NCI-H2171 (cell line): ENCODE data around the gene TNP2.

Experiments used
- DNase-seq: peaks from one replicate; lab custom pipeline; 2025; lab: John Stamatoyannopoulos, UW

TNP2 gene

GRCh38 chr16:11255737-11256660 is 13.1 kb downstream of the TNP2 start, which contains the start of gene SOCS1:
SOCS1 (minus strand) TSS chr16:11256204; CDS start chr16:11255478, 726 bp downstream.
- peak; percentile 77 for DNase-seq

DNA sequence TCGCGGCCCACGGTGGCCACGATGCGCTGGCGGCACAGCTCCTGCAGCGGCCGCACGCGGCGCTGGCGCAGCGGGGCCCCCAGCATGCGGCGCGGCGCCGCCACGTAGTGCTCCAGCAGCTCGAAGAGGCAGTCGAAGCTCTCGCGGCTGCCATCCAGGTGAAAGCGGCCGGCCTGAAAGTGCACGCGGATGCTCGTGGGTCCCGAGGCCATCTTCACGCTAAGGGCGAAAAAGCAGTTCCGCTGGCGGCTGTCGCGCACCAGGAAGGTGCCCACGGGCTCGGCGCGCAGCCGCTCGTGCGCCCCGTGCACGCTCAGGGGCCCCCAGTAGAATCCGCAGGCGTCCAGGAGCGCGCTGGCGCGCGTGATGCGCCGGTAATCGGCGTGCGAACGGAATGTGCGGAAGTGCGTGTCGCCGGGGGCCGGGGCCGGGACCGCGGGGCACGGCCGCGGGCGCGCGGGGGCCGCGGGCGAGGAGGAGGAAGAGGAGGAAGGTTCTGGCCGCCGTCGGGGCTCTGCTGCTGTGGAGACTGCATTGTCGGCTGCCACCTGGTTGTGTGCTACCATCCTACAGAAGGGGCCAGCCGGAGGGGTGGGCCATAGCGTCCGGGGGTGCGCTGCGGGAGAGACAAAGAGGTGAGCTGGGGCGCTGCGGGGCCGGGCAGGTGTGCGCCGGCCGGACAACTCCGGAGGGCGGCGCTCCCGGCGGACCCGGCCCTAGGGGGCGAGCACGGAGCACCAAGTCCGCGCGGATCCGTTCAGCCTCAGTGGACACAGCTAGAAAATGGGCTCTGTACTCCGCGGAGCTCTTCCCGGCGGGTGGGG is 14.0 kb downstream of the TNP2 start:
- peak; percentile 47 for DNase-seq

DNA sequence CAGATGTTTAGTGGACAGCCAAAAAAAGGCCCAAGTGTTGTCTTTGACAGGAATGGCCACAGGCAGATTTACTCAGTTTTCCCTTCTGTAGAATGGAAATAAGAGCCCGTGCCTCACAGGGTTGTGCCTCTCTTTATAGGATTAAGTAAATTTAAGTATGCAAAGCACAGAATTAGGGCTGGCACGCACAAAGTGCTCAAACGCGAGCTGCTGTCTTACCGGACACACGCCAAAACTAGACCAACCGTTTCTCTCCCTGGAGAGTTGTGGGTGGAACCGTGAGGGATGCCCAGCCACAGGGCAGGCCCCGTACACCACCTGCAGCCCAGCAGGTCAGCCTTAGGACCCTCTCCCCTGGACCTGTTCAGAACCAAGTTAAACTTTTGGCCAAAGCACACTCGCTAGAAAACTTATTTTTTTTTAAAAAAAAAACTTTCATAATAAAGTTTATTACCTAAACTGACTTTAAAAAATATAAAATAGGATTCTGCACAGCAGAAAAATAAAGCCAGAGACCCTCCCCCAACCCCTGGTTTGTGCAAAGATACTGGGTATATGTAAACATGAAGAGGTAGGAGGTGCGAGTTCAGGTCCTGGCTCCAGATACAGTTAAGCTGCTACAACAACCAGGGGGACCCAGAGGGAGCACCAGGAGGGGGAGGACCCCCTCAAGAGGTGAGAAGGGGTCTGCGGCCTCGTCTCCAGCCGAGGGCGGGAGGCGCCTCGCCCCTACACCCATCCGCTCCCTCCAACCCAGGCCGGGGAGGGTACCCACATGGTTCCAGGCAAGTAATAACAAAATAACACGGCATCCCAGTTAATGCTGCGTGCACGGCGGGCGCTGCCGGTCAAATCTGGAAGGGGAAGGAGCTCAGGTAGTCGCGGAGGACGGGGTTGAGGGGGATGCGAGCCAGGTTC is 14.9 kb downstream of the TNP2 start:
- DNase-seq = no peak

- no peak for DNase-seq
Measured at GRCh38 chr16:11253009-11253994, 15.8 kb downstream of the TNP2 start.

DNA sequence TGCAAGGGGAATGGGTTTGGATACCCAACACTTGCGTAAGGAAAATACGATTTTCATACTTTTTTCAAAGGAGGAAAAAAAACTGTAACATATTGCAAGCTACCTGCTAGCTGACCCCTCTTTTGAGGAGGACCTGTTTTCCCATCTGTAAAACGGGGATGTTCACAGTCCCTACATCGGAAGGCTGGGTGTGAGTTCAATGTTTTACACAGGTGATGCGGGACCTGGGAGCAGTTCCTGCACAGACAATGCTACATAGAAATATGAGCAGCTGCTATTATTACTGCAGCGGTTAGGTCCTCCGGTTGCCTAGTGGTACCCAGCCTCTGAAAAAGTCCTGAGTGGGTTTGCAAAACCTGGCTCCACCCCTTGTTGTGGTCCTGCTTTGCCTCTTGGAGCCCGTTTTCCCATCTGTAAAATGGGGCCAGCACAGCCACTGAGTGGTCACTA is 16.6 kb downstream of the TNP2 start:
- no peak for DNase-seq

- DNase-seq = no peak
Measured at GRCh38 chr16:11251525-11252481, 17.3 kb downstream of the TNP2 start.

DNA sequence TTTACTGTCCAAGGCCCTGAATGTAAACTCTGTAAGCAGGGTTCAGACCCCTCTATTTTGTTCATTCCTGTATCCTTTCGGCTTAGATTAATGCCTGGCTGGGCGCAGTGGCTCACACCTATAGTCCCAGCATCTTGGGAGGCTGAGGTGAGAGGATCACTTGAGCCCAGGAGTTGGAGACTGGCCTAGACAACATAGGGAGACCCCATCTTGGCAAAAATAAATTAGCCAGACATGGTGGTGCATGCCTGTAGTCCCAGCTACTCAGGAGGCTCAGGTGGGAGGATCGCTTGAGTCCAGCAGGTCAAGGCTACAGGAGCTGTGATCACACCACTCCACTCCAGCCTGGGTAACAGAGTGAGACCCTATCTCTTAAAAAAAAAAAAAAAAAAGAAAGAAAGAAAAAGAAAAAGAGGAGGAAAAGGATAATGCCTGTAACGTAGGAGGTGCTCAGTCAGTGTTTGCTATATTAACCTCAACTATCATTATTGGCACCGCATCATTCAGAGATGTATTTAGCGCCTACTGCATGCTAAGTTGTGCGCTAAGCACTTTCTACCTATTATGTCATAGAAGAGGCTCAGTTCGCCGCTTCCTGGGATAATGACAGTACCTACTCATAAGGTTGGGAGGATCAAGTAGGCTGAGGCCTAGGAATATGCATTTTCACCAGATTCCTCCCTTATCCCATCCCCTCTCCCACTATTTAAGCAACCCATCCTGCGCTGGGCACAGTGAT is 18.2 kb downstream of the TNP2 start:
- no peak for DNase-seq

DNA sequence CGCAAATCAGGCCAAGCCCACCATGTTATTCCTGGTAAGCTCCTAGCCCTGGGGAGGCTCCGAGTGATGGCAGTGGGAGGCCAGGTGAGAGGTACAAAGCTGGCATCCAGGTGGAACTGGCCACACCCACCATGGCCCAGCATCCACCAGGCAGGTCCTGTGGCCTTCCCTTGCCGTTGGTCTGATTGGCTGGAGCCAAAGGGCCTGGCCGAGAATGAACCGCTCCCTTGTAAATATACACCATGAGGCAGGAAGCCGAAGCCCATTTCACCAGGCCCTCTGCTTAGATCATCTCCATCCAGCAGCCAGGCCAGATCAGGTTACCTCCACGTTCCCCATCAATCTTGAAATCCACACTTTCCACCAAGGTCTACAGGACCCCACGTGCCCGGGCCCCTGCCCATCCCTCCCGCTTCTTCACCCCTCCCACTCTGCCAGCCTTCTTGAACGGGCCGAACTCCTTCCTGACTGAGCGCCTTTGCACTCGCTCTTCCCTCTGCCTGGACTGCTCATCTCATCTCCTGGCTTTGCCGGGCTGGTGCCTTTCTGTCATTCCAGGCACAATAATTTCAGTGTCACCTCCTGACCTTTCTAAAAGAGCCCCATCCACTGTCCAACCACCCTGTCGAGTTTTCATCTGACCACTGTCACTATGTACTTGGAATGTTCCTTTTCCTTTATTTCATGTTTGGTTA is 18.9 kb downstream of the TNP2 start:
- peak; percentile 52 for DNase-seq

DNA sequence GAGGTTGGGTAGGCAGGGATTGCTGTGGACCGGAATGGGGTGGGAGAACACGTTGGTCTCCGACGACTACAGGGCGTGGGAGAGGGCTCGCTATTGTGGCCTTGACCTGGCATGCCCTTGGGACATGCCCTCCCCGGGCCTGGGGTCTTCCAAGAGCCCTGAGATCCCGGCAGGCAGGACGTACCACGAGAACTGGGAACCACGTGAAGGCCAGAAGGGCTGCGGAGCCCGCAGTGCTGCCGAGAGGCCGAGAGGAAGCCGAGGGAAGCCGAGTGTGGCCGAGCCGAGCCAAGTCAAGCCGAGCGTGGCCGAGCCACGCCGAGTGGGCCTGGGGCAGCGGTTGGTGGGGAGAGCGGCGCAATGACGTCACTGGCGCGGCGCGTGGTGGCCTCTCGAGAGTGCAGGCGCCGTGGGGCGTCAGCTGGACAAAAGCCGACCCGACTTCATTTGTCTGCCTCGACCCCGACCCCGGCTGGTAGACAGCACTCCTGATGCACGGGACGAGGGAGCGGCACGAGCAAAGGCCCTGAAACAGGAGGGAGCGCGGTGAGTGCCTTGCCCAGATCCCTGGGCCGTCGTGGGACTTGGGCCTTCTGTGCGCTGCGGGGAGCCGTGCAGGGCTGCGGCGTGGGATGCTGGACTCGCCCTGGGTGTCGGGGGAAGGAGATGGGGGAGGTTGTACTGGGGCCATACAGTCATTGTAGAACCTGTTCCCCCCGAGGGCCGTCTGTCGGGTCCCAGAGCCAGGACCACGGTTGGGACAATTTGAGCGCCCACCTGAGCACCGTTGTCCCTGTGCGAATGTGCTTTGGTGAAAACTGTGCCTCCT is 19.7 kb downstream of the TNP2 start:
- no peak for DNase-seq

DNA sequence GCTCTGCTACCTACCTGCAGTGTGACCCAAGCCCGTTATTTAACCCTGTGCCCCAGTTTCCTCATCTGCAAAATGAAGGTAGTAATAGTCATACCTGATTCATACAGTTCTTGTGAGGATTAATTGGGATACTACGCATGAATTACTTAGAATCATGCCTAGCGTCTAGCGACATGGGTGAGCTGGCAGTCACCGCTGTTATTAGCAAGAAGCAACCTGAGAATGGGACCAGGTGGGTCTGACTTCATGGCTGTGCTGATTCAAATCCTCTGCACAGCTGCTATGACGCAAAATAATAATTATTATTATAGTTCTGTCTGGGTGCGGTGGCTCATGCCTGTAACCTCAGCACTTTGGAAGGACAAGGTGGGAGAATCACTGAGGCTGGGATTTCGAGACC is 21.0 kb downstream of the TNP2 start:
- DNase-seq = peak; percentile 81

GRCh38 chr16:11245988-11246387 is 23.1 kb downstream of the TNP2 start:
- DNase-seq = no peak

- peak; percentile 80 for DNase-seq
Measured at GRCh38 chr16:11245222-11245737, 23.8 kb downstream of the TNP2 start.

DNA sequence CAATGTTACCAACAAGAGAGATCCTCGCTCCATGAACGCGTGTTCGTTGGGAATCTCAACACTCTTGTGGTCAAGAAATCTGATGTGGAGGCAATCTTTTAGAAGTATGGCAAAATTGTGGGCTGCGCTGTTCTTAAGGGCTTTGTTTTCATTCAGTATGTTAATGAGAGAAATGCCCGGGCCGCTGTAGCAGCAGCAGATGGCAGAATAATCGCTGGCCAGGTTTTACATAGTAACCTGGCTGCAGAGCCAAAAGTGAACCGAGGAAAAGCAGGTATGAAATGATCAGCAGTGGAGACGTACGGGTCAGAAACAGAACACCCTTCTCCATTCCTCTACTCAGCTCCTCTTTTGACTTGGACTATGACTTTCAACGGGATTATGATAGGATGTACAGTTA is 26.5 kb downstream of the TNP2 start:
- peak; percentile 62 for DNase-seq

DNA sequence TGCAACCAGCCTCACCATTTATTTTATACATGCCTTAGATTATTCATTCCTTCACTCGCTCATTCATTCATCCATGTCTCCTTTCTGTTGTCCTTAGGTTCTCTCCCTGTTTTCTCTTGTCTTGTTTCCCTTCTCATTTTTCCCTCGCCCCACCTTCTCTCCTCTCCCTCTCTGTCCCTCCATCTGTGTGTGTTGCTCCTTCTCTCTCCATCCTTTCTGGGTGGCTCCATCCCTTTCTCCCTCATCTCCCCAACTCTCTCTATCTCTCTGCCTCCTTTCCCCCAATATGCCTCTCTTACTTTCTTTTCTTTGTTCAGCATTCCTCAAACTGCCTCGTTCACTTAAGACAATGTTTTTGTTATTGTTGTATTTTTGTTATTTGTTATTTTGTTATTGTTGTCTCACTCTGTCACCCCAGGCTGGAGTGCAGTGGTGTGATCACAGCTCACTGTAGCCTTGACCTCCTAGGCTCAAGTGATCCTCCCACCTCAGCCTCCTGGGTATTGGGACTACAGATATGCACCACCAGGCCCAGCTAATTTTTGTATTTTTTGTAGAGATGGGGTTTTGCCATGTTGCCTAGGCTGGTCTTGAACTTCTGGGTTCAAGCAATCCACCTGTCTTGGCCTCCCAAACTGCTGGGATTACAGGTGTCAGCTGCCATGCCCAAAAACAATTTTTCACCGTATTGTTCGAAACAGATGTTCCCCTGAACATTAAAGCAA is 27.5 kb downstream of the TNP2 start:
- no peak for DNase-seq

DNA sequence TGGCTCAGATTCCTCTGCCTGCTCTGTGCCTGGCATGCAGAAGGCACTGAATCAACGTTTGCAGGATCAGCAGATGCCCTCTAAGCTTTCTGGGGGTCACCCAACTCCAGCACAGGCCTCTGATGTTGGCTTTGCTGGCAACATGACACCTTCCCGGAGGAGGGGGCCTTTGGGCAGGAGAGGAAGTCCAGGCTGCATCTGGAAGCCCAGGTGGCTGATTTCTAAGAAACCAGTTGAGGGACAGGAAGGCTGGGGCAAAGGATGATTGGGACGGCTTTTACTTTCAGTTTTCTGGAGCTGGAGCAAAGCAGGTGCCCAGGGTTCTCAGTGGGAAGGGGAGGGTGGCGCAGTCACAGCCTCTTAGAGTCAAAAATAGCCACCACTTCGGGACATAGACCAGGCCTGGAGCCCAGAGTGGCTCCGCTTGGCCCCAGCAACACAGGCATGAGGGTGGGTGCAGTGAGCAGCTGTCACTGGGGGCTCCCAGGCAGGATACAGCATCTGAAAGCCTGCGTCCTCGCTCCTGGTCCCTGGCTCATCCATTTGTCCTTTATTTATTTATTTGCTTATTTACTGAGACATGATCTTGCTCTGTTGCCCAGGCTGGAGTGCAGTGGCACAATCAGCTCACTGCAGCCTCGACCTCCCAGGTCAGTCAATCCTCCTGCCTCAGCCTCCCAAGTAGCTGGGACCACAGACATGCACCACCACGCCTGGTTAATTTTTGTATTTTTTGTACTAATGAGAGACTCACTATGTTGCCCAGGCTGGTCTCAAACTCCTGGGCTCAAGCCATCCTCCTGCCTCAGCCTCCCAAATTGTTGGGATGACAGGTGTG is 28.3 kb downstream of the TNP2 start:
- DNase-seq = no peak
